Ovary (tissue), 3 donors: ENCODE data around the gene CDC42BPA.

Source experiments
- EP300 ChIP-seq: sonication (generic); formaldehyde crosslinking; IDR thresholded peaks from one replicate; pipeline ENCODE4 v1.6.1; 2017; ENCODE audit warnings: antibody characterized with exemption
- POLR2A ChIP-seq: fragments of 450-650 bp; IDR thresholded peaks from one replicate; pipeline ENCODE4 v1.6.1; 2017; ENCODE audit warnings: antibody characterized with exemption, mild to moderate bottlenecking, moderate library complexity
- TF ChIP-seq, protein P1 (sequence below), 3 donors: fragments of 450-650 bp in 2 of 3; fragments of 200-600 bp in 1 of 3; IDR thresholded peaks; one replicate each; pipeline versions ENCODE4 v1.5.1 to v1.8.0; 2016 to 2022; ENCODE audit warnings: antibody characterized with exemption in 3 of 3, mild to moderate bottlenecking in 1 of 3
- donor health status: DM: no; HTN: no; CAD: no.

GRCh38 chr1:227140376-227140775 is 177.9 kb downstream of the CDC42BPA start:
- TF ChIP-seq, protein P1, sequence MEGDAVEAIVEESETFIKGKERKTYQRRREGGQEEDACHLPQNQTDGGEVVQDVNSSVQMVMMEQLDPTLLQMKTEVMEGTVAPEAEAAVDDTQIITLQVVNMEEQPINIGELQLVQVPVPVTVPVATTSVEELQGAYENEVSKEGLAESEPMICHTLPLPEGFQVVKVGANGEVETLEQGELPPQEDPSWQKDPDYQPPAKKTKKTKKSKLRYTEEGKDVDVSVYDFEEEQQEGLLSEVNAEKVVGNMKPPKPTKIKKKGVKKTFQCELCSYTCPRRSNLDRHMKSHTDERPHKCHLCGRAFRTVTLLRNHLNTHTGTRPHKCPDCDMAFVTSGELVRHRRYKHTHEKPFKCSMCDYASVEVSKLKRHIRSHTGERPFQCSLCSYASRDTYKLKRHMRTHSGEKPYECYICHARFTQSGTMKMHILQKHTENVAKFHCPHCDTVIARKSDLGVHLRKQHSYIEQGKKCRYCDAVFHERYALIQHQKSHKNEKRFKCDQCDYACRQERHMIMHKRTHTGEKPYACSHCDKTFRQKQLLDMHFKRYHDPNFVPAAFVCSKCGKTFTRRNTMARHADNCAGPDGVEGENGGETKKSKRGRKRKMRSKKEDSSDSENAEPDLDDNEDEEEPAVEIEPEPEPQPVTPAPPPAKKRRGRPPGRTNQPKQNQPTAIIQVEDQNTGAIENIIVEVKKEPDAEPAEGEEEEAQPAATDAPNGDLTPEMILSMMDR (IDR thresholded peaks at IDR 0.05), result no peak
- no peak for TF ChIP-seq POLR2A
- no peak for TF ChIP-seq EP300
